ENCODE results near the gene RUNX1.
A peak's percentile ranks its signal among the peaks of the same experiment; 100 is the strongest.

RUNX1 gene

DNA sequence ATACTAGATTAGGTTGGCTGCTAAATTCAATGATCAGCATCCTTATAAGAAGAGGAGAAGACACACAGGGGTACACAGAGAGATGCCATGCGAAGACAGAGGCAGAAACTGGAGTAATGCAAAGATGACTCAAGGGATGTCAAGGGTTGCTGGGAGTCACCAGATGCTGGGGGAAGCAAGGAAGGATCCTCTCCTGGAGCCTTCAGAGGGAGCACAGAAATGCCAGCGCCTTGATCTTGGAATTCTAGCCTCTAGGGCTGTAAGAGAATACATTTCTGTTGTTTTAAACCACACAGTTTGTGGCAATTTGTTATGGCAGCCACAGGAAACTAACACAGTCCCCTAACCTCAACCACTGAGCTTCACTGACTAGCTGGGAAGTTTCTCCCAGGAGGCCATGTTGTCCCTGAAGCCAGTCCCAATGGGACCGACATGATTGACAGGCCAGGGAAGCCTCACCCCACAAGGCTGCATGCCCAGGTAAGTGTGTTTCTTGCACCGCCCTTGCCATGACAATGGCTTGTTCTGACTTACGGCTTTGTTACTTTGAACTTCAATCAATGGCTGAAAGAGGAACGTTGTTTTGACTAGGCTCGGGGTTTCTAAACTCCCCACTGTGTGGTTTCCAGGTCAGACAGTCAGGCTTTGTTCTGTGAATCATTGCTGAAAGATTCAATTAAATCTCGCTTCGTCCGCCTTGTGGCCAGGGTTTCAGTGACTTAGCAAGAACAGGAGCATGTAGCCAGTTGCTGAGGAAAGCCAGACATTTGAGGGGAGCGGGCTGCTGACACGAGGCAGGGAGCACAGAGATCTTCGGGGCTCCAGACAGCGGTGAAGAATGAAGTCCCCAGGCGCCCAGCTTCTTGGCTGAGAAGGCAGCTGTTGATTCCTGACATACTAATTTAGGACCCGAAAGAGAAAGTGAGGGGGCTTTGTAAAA lies 62.3 kb downstream of the RUNX1 start:
- DNase-seq (ENCODE audit: low read depth) = peak; percentile 67
- TF ChIP-seq, protein P1, sequence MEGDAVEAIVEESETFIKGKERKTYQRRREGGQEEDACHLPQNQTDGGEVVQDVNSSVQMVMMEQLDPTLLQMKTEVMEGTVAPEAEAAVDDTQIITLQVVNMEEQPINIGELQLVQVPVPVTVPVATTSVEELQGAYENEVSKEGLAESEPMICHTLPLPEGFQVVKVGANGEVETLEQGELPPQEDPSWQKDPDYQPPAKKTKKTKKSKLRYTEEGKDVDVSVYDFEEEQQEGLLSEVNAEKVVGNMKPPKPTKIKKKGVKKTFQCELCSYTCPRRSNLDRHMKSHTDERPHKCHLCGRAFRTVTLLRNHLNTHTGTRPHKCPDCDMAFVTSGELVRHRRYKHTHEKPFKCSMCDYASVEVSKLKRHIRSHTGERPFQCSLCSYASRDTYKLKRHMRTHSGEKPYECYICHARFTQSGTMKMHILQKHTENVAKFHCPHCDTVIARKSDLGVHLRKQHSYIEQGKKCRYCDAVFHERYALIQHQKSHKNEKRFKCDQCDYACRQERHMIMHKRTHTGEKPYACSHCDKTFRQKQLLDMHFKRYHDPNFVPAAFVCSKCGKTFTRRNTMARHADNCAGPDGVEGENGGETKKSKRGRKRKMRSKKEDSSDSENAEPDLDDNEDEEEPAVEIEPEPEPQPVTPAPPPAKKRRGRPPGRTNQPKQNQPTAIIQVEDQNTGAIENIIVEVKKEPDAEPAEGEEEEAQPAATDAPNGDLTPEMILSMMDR (IDR thresholded peaks at IDR 0.05; ENCODE audit: low read length, missing control alignments) = no peak
- H3K4me3 ChIP-seq (replicated peaks; ENCODE audit: low read depth, low read length) = no peak overlapping the region

DNA sequence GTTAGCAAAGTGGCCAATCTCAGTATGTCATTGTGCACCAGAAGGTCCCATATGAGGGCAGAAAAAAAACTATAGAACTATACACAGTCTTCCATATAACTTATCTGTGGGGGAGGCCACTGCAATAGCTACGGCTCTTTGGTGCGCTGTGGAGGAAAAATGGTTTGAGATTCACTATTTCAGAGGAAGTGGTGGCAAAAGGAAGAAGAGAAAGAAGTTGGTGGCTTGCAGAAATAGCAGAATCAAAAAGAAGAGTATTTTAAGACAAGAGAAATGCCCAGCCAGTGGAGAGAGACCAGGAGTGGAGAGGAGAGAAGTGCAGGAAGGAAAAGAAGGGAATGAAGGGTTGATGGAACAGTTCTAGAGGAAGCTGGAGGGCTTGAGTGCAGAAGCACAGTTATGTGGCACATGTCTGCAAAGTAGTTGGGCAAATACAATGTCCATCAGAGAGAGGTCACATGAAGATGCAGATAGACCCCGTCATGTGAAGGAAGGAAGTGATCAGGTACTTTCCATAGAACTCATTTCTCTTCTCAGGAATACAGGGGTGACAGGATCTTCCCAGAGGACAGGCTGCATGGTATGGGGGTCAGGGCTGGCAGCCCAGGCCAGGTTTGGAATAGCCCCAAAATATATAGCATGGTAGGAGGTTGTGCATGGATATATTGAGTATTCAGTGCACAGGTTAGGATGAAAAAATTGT lies 64.6 kb downstream of the RUNX1 start:
- no peak for DNase-seq (ENCODE audit: low read depth)
- no peak overlapping the region for H3K4me3 ChIP-seq (replicated peaks; ENCODE audit: low read depth, low read length)
- TF ChIP-seq, protein P1 (IDR thresholded peaks at IDR 0.05; ENCODE audit: low read length, missing control alignments) = no peak

DNA sequence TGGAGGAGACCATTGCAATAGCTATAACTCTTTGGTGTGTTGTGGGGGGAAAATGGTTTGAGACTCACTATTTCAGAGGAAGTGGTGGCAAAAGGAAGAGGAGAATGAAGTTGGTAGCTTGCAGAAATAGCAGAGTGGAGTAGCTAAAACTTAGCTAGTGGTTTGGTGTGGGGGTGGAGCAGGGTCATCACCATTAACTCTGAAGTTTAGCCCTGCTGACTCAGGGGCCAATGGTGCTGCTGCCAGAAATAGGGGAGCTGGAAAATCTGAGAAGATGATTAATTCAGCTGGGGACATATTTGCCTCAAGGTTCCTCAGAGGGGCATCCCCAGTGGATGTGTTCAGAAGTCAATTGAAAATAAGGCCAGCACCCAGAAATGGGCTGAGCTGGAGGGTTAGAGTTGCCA lies 65.4 kb downstream of the RUNX1 start:
- peak; percentile 28 for DNase-seq (ENCODE audit: low read depth)
- TF ChIP-seq, protein P1 (IDR thresholded peaks at IDR 0.05; ENCODE audit: low read length, missing control alignments) = no peak
- no peak overlapping the region for H3K4me3 ChIP-seq (replicated peaks; ENCODE audit: low read depth, low read length)

DNA sequence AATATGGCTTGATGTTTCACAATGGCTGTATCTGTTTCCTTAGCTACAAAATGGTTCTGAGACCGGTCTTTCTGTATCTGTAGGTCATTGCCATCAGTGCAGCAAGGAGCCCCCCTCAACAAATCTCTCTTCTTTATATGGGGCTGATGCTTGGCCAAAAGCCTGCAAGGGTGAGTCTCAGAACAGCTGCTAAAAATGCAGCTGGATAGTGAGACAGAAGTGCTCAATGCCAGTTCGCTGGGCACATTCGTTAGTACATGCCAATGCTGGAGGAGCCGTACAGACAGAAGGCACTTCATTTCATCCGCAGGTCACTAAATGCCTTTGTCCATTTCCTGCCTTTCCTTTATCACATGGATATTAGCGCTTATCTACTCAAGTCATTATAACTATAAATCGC lies 67.3 kb downstream of the RUNX1 start:
- TF ChIP-seq, protein P1 (IDR thresholded peaks at IDR 0.05; ENCODE audit: low read length, missing control alignments) = no peak
- DNase-seq (ENCODE audit: low read depth) = no peak
- no peak overlapping the region for H3K4me3 ChIP-seq (replicated peaks; ENCODE audit: low read depth, low read length)

DNA sequence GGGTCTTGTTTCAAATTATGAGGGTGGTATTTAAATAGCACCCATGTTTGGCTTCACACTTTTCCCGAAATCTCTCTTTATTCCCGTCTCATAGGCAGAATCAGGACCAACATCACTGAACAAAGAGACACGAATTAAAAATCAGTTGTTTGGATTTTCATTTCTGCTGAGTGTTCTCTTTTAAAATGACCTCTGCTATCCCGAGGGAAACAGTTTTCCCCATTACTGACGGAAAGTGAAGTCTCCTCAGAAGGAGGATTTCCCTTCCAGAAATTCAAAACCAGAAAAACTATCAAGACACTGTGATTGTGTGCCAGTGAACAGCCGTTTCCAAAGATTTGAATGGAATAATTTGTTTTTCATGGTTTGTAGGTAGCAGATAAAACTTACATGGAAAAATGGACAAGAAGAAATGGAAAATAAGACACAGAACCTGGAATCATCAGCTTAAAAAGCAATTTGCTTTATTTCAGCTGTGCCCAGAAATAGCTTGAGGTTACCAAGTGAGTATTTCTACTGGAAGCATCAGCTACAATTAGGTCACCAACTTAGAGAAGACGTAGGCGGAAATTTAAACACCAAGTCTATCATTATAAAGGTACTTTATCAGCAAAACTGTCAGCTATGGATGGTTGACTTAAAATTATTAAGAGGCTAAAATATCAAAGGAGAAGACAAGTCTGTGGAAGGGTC lies 68.5 kb downstream of the RUNX1 start:
- TF ChIP-seq, protein P1 (IDR thresholded peaks at IDR 0.05; ENCODE audit: low read length, missing control alignments) = no peak
- no peak overlapping the region for H3K4me3 ChIP-seq (replicated peaks; ENCODE audit: low read depth, low read length)
- no peak for DNase-seq (ENCODE audit: low read depth)

DNA sequence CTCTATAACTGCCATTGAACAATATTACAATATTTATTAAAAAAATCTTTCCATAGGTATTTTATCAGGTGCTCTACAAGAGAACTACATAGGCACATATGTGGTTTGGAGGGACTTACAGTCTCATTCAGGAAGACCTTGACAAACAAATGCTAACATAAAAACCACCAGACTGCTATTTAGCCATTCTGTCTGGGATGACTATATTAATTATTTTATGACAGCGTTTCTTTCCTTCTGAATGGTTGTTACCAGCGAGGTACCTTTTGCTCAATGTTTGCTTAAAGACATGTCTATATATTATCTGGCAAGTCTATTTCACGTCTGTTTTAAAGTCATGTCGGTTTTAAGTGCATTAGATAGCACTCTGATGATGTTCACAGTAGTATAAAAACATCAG lies 69.7 kb downstream of the RUNX1 start:
- DNase-seq (ENCODE audit: low read depth) = no peak
- H3K4me3 ChIP-seq (replicated peaks; ENCODE audit: low read depth, low read length) = no peak overlapping the region
- TF ChIP-seq, protein P1 (IDR thresholded peaks at IDR 0.05; ENCODE audit: low read length, missing control alignments) = no peak

Data from fibroblast of pulmonary artery (primary cell).